HCT116 (cell line): Measurements from ENCODE around the gene GPC5. TPM values are rescaled to one million over a fixed set of nuclear protein-coding genes. Genes with fewer than 3 reads are reported as not detected.

ENCODE experiments used
- ATAC-seq: fragments of 200-7000 bp; cut with Tn5 transposase; 2 replicates; pipeline ENCODE4 v1.9.1; 2020; ENCODE audit warnings: mild to moderate bottlenecking, moderate library complexity
- BruUV-seq: library from RNA; stranded (reverse); fragments of 400-500 nt; replicated peaks from 2 replicates; lab custom pipeline; 2021; lab: Mats Ljungman, UMichigan
- CTCF ChIA-PET: fragments of 300-600 bp; sonication (Branson Sonifier 250); formaldehyde crosslinking; loops from one replicate; lab custom pipeline; 2021; ENCODE audit warnings: antibody characterized with exemption; lab: Charles Lee
- POLR2A ChIA-PET: fragments of 300-600, 350-600 bp; sonication (Branson Sonifier 250); formaldehyde crosslinking; loops from one replicate; lab custom pipeline; 2021; ENCODE audit warnings: antibody characterized with exemption; lab: Charles Lee
- RAD21 ChIA-PET, 2 experiments: fragments of 300-600 bp; sonication (Branson Sonifier 250); formaldehyde crosslinking; loops; one replicate each; lab custom pipeline; 2023; ENCODE audit warnings: low total read pairs in 2 of 2; ENCODE audit not compliant: uncharacterized antibody in 2 of 2, unreplicated experiment in 2 of 2, low non-redundant PET in 1 of 2; lab: Charles Lee
- DNase-seq: peaks from one replicate; pipeline ENCODE4 v3.0.0-alpha.2; 2010; ENCODE audit warnings: low read depth, low spot score
- H2AFZ ChIP-seq: fragments of 200-600 bp; shearing (Covaris generic), sonication (generic); 2 replicates; pipeline ENCODE4 v1.6.1; 2017; ENCODE audit warnings: low read depth, mixed run types, mixed read lengths, antibody characterized with exemption, low read length; ENCODE audit not compliant: poor library complexity, severe bottlenecking
- H3K27ac ChIP-seq: 2 replicates; pipeline ENCODE4 v1.5.1; 2012; ENCODE audit warnings: low read depth, low read length
- H3K27me3 ChIP-seq: fragments of 200-600 bp; sonication (generic); 2 replicates; pipeline ENCODE4 v1.6.1; 2016; ENCODE audit warnings: mixed run types, low read length, mixed read lengths; ENCODE audit not compliant: insufficient read depth
- H3K36me3 ChIP-seq, 2 experiments: fragments of 200-500 bp in 1 of 2; fragments of 200-600 bp in 1 of 2; sonication (Bioruptor generic) in 1 of 2; sonication (generic) in 1 of 2; 2 replicates each; pipeline versions ENCODE4 v1.5.1 to v1.6.1; 2014 to 2016; ENCODE audit warnings: low read length in 2 of 2, inconsistent platforms in 1 of 2, mixed read lengths in 1 of 2, mixed run types in 1 of 2; ENCODE audit not compliant: insufficient read depth in 2 of 2, control insufficient read depth in 1 of 2
- H3K4me1 ChIP-seq, 2 experiments: fragments of 200-600 bp in 1 of 2; sonication (generic) in 1 of 2; 2 replicates each; pipeline versions ENCODE4 v1.5.1 to v1.6.1; 2012 to 2017; ENCODE audit warnings: low read length in 2 of 2, inconsistent platforms in 1 of 2, mild to moderate bottlenecking in 1 of 2, mixed read lengths in 1 of 2, mixed run types in 1 of 2, moderate library complexity in 1 of 2; ENCODE audit not compliant: insufficient read depth in 2 of 2, control insufficient read depth in 1 of 2
- H3K4me2 ChIP-seq: fragments of 200-600 bp; sonication (generic); 2 replicates; pipeline ENCODE4 v1.6.1; 2017; ENCODE audit warnings: mixed run types, low read length, mixed read lengths
- H3K4me3 ChIP-seq, 2 experiments: fragments of 200-600 bp in 1 of 2; sonication (generic) in 1 of 2; replicated peaks in 1 of 2; 2 replicates each; pipeline ENCODE4 v1.5.1; 2011 to 2016; ENCODE audit warnings: low read length in 2 of 2, control low read depth in 1 of 2, low read depth in 1 of 2, mild to moderate bottlenecking in 1 of 2, mixed read lengths in 1 of 2, mixed run types in 1 of 2
- H3K79me2 ChIP-seq: fragments of 200-600 bp; sonication (generic); 2 replicates; pipeline ENCODE4 v1.6.1; 2017; ENCODE audit warnings: mild to moderate bottlenecking, mixed run types, low read length, moderate library complexity, mixed read lengths; ENCODE audit not compliant: insufficient read depth
- H3K9ac ChIP-seq: fragments of 200-600 bp; sonication (generic); 2 replicates; pipeline ENCODE4 v1.6.1; 2016; ENCODE audit warnings: low read length, mixed read lengths
- H3K9me2 ChIP-seq: fragments of 200-600 bp; sonication (generic), shearing (Covaris generic); 2 replicates; pipeline ENCODE4 v1.6.1; 2017; ENCODE audit warnings: mixed run types, mild to moderate bottlenecking, moderate library complexity; ENCODE audit not compliant: insufficient read depth
- H3K9me3 ChIP-seq, 2 experiments: fragments of 200-500 bp in 1 of 2; fragments of 200-600 bp in 1 of 2; sonication (Bioruptor generic) in 1 of 2; sonication (generic) in 1 of 2; 2 replicates each; pipeline ENCODE4 v1.6.1; 2014 to 2017; ENCODE audit warnings: low read length in 2 of 2, mixed read lengths in 2 of 2, inconsistent platforms in 1 of 2, low read depth in 1 of 2, mild to moderate bottlenecking in 1 of 2, mixed run types in 1 of 2, moderate library complexity in 1 of 2; ENCODE audit not compliant: control insufficient read depth in 1 of 2, insufficient read depth in 1 of 2
- H4K20me1 ChIP-seq: fragments of 200-600 bp; sonication (generic), shearing (Covaris generic); 2 replicates; pipeline ENCODE4 v1.6.1; 2017; ENCODE audit warnings: mixed run types, mild to moderate bottlenecking, moderate library complexity; ENCODE audit not compliant: insufficient read depth
- CBX3 ChIP-seq: IDR thresholded peaks from 2 replicates; pipeline ENCODE4 v1.6.1; 2012; ENCODE audit warnings: low read depth
- EGR1 ChIP-seq: IDR thresholded peaks from 2 replicates; pipeline ENCODE4 v1.6.1; 2012; ENCODE audit warnings: low read depth
- FOSL1 ChIP-seq: IDR thresholded peaks from 2 replicates; pipeline ENCODE4 v1.6.1; 2012; ENCODE audit warnings: low read depth
- JUND ChIP-seq: IDR thresholded peaks from 2 replicates; pipeline ENCODE4 v1.6.1; 2012
- MAX ChIP-seq: IDR thresholded peaks from 2 replicates; pipeline ENCODE4 v1.6.1; 2012
- RAD21 ChIP-seq: IDR thresholded peaks from 2 replicates; pipeline ENCODE4 v1.6.1; 2012; ENCODE audit warnings: low read depth, mild to moderate bottlenecking
- REST ChIP-seq: IDR thresholded peaks from 2 replicates; pipeline ENCODE4 v1.6.1; 2012; ENCODE audit warnings: low read depth
- YY1 ChIP-seq: IDR thresholded peaks from 2 replicates; pipeline ENCODE4 v1.6.1; 2011; ENCODE audit warnings: low read length, low read depth, moderate library complexity, mild to moderate bottlenecking; ENCODE audit not compliant: insufficient replicate concordance; ENCODE audit errors: extremely low read depth
- ZFX ChIP-seq: fragments of 450-650 bp; IDR thresholded peaks from 2 replicates; pipeline ENCODE4 v1.6.1; 2017
- ZNF274 ChIP-seq: fragments of 200-500 bp; sonication (Bioruptor generic); IDR thresholded peaks from 2 replicates; pipeline ENCODE4 v1.6.1; 2014; ENCODE audit warnings: mild to moderate bottlenecking, low read depth, low read length, inconsistent platforms
- intact Hi-C: fragments of 100-400 bp; cut with micrococcal nuclease; formaldehyde crosslinking; loops from 2 replicates; pipeline ENCODE4 v1.10.0; 2022
- total RNA-seq: library from RNA; stranded (reverse); gene quantifications from one replicate; pipeline ENCODE4 v1.2.1, GENCODE V29; 2021; ENCODE audit not compliant: unreplicated experiment
- TF ChIP-seq, protein P1 (sequence below), 3 experiments: fragments of 200-600 bp in 1 of 3; sonication (generic) in 1 of 3; IDR thresholded peaks in 2 of 3; conservative IDR thresholded peaks in 1 of 3; 2 replicates each; pipeline ENCODE4 v1.5.1; 2012 to 2017; ENCODE audit warnings: low read depth in 2 of 3, low read length in 2 of 3, antibody characterized with exemption in 1 of 3, borderline replicate concordance in 1 of 3, control low read depth in 1 of 3, mild to moderate bottlenecking in 1 of 3, mixed read lengths in 1 of 3, mixed run types in 1 of 3, moderate library complexity in 1 of 3; ENCODE audit not compliant: insufficient read depth in 1 of 3

The GPC5 gene
- total RNA-seq, 1 experiment from 2014 or later: not detected

GRCh38 chr13:92224825-92225224 lies 826.4 kb downstream of the GPC5 start:
- H3K4me3 ChIP-seq: no peak overlapping the region
- H3K27me3 ChIP-seq: no peaks in the 10 kb centered on the region
- H3K4me1 ChIP-seq: no peaks in the 10 kb centered on the region
- H3K9me3 ChIP-seq: peaks cover 15 to 39% of the 10 kb centered on the region in 2 experiments; a peak in 2 of 4 replicates
- RAD21 ChIA-PET: no interaction called here
- H3K9me2 ChIP-seq: no peaks in the 10 kb centered on the region
- intact Hi-C loops: no loop called here
- POLR2A ChIA-PET: no interaction called here
- H2AFZ ChIP-seq: no peak overlapping the region
- no peaks in the 10 kb centered on the region for H4K20me1 ChIP-seq
- H3K36me3 ChIP-seq: no peaks in the 10 kb centered on the region
- no peak overlapping the region for H3K9ac ChIP-seq
- no TSS peak for BruUV-seq
- no peaks in the 10 kb centered on the region for H3K79me2 ChIP-seq
- no peak for TF ChIP-seq MAX
- TF ChIP-seq FOSL1: no peak
- TF ChIP-seq ZNF274: no peak
- TF ChIP-seq RAD21: no peak
- TF ChIP-seq ZFX: no peak
- TF ChIP-seq, protein P1, sequence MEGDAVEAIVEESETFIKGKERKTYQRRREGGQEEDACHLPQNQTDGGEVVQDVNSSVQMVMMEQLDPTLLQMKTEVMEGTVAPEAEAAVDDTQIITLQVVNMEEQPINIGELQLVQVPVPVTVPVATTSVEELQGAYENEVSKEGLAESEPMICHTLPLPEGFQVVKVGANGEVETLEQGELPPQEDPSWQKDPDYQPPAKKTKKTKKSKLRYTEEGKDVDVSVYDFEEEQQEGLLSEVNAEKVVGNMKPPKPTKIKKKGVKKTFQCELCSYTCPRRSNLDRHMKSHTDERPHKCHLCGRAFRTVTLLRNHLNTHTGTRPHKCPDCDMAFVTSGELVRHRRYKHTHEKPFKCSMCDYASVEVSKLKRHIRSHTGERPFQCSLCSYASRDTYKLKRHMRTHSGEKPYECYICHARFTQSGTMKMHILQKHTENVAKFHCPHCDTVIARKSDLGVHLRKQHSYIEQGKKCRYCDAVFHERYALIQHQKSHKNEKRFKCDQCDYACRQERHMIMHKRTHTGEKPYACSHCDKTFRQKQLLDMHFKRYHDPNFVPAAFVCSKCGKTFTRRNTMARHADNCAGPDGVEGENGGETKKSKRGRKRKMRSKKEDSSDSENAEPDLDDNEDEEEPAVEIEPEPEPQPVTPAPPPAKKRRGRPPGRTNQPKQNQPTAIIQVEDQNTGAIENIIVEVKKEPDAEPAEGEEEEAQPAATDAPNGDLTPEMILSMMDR (IDR thresholded peaks at IDR 0.05 in 2 of 3, conservative IDR thresholded peaks at IDR 0.05 in 1 of 3; ENCODE audit: borderline replicate concordance in 1 of 3, insufficient read depth in 1 of 3, low read depth in 2 of 3, low read length in 2 of 3): no peak
- TF ChIP-seq JUND: no peak
- no peak for TF ChIP-seq REST
- TF ChIP-seq CBX3: no peak
- TF ChIP-seq EGR1: no peak
- TF ChIP-seq YY1: no peak
- H3K4me2 ChIP-seq: no peak overlapping the region
- H3K27ac ChIP-seq: no peak overlapping the region
- DNase-seq: no peak
- no peak for ATAC-seq
- CTCF ChIA-PET: no interaction called here
